Astrocyte (in vitro differentiated cells and primary cell): ENCODE measurements around the gene KANK4.

ENCODE experiments used
- CTCF ChIP-seq: IDR thresholded peaks from 2 replicates; pipeline ENCODE4 v1.5.1; 2011; ENCODE audit warnings: low read depth, mild to moderate bottlenecking, inconsistent platforms, low read length, moderate library complexity; ENCODE audit not compliant: insufficient read depth
- EZH2 ChIP-seq: IDR thresholded peaks from 2 replicates; pipeline ENCODE4 v1.6.1; 2012; ENCODE audit warnings: mild to moderate bottlenecking, low read length, inconsistent platforms; ENCODE audit not compliant: insufficient read depth

- TF ChIP-seq CTCF = no peak
- TF ChIP-seq EZH2 = no peak
These were observed 17.9 kb upstream of the KANK4 start for GRCh38 chr1:62336995-62337705.
